ENCODE measurements around the gene ADGRV1.
A peak's percentile ranks its signal among the peaks of the same experiment; 100 is the strongest.

ADGRV1 gene

DNA sequence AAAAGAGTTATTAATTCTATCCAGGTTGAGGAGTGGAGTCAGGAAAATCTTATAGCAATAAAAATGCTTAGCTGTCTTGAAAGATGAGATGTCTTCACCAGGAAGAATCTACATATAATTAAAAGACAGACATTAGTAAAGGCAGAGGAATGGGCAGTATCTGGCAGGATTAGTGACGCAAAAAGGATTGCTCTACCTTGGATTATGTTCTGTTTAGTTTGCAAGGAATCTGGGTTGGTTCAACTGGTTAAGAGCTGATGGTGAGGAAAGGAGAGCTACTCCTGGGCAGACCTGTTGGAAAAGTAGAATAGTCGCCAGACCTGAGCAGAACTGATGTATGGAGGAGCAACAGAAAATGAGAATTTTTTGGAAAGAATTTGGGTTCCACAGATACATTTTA is 318.5 kb downstream of the ADGRV1 start:
- DNase-seq (ENCODE audit: low read depth), result no peak

GRCh38 chr5:90878081-90878480 is 319.5 kb downstream of the ADGRV1 start:
- peak; percentile 76 for DNase-seq (ENCODE audit: low read depth)

DNA sequence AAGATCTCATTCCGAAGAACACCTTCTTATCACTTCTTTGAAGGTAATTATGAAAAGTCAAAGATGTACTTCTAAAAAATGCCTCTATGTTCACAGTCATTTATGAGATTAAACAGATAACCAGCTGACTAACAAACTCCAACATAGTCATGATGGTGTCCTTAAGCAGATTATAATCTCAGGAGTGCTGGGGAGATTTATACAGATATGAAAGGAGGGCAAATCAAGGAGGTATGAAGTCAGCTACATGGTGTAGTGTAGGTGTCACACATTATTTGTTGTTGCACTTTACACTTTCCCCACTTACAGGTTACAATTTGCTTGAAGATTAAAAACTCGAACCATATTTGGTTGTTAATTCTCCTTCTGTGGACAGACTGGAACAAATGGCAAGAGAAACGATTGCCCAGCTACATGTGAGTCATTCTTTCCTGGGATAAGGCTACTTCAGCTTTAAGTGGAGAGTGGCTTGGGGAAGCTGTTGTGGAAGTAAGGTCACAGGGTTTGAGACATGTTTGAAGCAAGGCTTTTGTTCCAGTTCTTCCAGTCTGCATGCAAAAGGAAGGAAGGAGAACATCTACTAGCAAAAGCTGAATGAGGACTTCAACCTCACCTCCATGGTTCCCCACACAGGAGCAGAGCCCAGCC is 320.1 kb downstream of the ADGRV1 start:
- DNase-seq (ENCODE audit: low read depth), result peak; percentile 83

- DNase-seq (ENCODE audit: low read depth), result no peak
These were observed 323.1 kb downstream of the ADGRV1 start for GRCh38 chr5:90881626-90882150.

DNA sequence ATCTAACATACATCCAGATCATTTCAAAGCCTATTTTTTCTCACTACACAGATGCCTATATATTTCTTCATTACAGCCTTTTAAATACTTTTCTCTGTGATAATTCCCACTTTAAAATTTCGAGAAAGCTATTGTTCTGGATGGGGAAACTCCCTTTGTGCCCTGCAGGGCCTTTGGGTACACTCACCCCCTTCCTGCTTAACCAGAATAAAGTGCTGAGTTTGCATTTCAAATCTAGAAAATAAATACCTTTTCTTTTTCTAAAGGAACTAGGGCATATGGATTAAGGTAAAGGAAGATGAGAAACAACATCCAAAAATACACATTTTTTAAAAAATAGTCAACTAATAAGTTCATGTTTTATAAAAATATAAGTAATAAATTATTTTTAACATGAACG is 323.9 kb downstream of the ADGRV1 start:
- no peak for DNase-seq (ENCODE audit: low read depth)

DNA sequence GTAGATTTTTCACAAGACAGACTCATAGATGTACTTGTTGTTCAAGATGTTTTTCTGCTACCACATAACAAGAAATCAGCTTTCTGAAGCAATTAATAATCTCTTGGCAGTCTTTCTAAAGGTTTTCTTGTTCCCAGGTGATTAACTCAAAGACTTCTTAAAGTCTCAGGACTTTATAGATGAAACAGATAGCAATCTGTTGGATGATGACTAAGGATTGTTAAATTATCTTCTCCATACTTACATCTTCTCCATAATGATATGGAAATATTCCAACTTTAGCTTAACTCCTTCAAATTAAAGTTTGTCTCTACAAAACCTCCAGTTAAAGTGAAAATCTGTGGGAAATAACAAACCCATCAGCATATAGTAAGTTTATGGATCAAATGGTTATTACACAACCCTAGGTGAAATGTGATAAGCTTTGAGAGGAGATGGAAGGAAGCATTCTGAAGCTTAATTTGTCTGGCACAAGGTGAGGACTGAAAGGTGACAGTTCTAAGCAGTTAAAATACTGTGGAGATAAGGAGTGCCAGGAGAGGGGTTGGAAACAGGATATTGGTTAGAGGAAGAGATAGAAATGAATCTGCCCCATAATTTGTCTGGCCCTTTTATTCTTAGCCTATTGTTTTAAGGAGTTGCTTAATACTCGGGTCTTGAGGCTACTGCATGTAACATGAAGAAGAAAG is 326.7 kb downstream of the ADGRV1 start:
- DNase-seq (ENCODE audit: low read depth), result no peak

DNA sequence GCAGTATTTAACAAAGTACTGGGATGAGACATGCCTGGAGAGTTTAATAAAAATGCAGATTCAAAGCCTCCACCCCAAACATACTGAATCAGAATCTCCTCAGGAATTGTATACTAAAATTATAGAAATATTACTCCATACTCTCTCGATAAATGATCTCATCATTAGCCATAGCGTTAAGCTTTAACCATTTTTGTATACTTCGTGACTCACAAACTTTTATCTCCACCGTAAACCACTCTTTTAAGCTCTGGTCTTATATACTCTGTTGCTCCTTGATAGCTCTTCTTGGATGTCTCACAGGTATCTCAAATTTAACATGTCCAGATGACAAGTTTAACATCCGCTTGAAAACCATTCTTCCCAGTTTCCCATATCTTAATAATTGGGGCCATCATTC is 327.8 kb downstream of the ADGRV1 start:
- DNase-seq (ENCODE audit: low read depth), result peak; percentile 27

GRCh38 chr5:90888511-90889324 is 330.1 kb downstream of the ADGRV1 start:
- DNase-seq (ENCODE audit: low read depth), result peak; percentile 79

DNA sequence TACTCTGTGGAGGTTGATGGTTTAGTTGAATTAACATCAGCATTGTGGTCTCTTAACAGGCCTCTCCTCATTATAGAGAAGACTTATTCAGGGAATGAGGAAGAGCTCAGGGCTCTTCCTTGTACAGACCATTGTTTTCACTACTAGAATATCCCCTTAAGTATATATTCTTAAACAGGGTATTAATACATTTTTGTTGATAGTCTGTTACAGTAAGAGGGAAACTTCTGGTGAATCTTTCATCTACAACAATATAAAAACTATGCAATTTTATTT is 330.7 kb downstream of the ADGRV1 start:
- no peak for DNase-seq (ENCODE audit: low read depth)

- no peak for DNase-seq (ENCODE audit: low read depth)
These were observed 331.6 kb downstream of the ADGRV1 start for GRCh38 chr5:90890180-90890579.

GRCh38 chr5:90894866-90895420 is 336.3 kb downstream of the ADGRV1 start:
- no peak for DNase-seq (ENCODE audit: low read depth)

- DNase-seq (ENCODE audit: low read depth), result no peak
These were observed 339.0 kb downstream of the ADGRV1 start for GRCh38 chr5:90897618-90898017.

DNA sequence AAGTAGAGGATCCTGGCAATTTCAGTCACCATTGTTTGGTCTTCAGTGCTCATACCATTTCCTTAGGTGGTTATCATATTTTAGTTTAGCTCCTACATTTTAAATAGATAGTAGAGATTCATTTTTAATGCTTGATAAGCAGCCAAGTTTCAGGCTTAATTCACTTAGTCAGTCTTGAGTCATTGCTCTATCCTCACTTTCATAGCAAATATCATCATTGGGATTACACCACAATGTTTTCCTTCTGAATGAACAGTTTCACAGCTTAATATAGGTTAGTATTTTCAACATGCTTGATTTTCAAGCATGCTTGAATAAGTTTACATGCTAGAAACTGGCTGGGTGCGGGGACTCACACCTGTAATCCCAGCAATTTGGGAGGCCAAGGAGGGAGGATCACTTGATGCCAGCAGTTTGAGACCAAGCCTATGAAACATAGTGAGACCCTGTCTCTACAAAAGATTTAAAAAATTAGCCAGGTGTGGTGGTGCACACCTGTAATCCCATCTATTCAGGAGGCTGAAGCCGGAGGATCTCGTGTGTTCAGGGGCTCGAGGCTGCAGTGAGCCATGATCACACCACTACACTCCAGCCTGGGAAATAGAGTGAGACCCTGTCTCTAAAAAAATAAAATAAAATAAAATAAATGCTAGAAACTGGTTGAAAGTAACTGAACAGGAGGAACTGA is 339.9 kb downstream of the ADGRV1 start:
- DNase-seq (ENCODE audit: low read depth), result peak; percentile 84

DNA sequence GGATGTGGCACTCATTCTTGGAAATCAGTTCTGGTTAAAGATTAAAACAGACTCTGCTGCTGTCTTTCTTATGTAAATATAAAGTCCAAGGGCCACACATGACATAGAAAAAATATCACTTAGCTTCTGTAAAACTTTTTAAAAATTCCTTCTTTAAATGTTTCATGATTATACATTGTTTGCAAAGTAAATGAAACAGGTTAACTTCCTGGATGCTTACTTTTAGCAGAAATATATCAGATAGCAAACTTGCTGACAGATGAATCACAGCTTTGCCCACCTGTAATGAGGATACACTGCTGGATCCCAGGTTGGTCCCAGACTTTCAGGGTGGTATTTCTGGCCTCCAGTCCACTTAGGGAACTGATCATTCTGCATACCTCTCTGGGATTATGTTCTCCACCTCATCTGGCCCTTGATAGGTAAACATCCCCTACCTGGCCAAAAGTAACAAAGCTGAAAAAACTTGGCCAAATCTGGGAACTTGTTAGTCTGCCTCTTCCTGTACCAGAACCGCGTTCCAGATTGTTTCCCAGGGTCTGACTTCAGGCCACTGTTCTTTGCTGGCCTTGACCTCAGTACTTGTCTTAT is 340.5 kb downstream of the ADGRV1 start:
- DNase-seq (ENCODE audit: low read depth), result no peak

- DNase-seq (ENCODE audit: low read depth), result no peak
These were observed 342.7 kb downstream of the ADGRV1 start for GRCh38 chr5:90901261-90901660.

DNA sequence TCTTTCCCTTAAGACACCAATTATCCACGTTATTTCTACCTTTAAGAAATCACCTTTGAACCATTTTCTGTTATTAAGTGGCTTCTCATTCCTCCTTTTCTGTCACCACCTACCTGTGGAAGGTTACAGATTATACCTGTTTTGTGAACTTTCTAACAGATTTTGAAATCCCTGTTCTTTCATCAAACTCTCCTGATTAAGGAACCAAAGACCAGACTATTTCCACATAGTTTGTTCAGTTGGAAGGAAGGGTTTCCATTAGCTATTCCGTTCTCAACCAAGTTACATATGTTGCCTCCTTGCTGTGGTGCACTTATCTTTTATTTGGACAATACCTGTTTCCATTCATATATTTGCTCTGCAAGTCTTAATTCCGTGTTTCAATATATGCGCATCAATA is 343.6 kb downstream of the ADGRV1 start:
- DNase-seq (ENCODE audit: low read depth), result no peak

GRCh38 chr5:90902651-90903386 is 344.2 kb downstream of the ADGRV1 start:
- no peak for DNase-seq (ENCODE audit: low read depth)

DNA sequence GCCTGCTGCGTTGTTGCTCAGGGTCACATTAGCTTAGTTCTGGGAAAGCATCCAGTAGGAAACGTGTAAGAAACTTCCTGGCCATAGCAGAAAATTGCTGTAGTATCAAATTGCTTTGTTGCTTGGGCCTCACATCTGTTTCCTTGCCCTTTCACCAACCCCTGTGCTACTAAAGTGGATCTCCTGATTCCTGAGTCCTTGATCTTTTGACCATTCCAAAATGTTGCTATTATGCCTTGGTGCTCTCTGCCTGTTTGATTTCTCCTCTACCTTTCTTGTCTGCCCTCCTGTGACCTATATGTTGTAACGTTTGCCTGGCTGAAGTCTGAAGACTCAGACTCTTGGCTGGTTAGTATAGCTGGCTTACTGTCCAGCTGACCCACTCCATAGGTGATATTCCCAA is 350.5 kb downstream of the ADGRV1 start:
- DNase-seq (ENCODE audit: low read depth), result peak; percentile 81

DNA sequence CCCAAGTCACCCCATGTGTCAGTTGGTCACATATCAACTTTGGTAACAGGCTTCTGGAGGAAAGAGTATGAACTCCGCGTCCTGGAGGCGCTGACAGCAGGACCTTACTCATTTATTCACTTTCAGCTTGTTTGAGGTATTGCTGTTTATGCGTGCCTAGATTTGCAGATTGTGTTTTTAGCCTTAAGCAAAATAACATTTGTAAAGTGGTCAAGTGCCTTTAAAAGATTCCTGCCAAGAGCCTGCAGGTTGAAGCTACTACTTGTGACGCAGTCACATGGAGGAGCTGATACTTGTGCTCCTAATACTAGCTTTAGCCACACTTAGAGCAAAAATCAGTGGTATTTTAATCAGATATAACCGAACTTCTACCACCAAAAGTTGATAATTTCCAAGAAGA is 351.3 kb downstream of the ADGRV1 start:
- DNase-seq (ENCODE audit: low read depth), result no peak

GRCh38 chr5:90911169-90911568 is 352.6 kb downstream of the ADGRV1 start:
- no peak for DNase-seq (ENCODE audit: low read depth)

GRCh38 chr5:90912476-90912875 is 353.9 kb downstream of the ADGRV1 start:
- no peak for DNase-seq (ENCODE audit: low read depth)

All from iris pigment epithelial cell (primary cell).